ENCODE results near the gene AK9.

Gene AK9

GRCh38 chr6:109491207-109491938 is 199.6 kb downstream of the AK9 start:
- no peak for DNase-seq (ENCODE audit: low read depth)
- H3K4me3 ChIP-seq (ENCODE audit: low read depth, low read length) = no peak overlapping the region

DNA sequence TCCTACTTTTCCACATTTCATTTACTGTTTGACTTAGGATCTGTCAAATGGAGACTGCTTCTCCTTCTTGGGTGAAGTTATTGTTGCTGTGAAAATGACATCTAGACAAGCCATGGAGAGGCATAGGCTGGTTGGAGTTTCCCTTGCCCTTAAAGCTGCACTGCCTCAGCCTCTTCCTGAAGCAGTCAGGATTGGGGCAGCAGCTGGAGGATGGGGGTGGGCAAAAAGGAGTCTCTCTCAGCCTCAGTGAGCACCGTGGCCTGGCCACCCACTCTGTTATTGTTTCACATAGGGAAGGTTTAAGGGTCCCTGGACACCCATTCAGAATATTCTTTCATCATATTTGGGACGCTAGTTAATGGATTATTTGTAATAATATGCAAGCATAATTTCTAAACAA is 200.3 kb downstream of the AK9 start:
- H3K4me3 ChIP-seq (ENCODE audit: low read depth, low read length) = no peak overlapping the region
- DNase-seq (ENCODE audit: low read depth) = no peak

DNA sequence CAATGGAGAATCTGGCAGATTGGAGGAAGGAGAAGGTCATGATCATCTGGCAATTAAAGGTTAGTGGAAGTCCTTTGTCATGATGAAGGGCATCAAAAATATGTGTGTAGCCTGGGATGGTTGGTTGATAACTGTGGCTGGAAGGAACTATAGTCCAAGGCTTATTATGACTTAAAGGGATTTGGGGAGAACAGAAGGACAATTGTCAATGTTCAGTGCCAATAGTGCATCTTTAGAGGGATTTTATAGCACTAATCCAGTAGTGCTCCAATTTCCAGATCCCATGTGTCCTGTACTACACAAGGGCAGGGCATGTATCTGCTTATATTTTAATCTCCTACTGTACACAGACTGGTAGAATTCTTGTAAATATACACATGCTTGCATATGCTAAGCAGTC is 203.0 kb downstream of the AK9 start:
- no peak overlapping the region for H3K4me3 ChIP-seq (ENCODE audit: low read depth, low read length)
- no peak for DNase-seq (ENCODE audit: low read depth)

GRCh38 chr6:109486068-109486467 is 204.9 kb downstream of the AK9 start:
- no peak for DNase-seq (ENCODE audit: low read depth)
- H3K4me3 ChIP-seq (ENCODE audit: low read depth, low read length) = no peak overlapping the region

- DNase-seq (ENCODE audit: low read depth) = no peak
- no peak overlapping the region for H3K4me3 ChIP-seq (ENCODE audit: low read depth, low read length)
These were observed 205.6 kb downstream of the AK9 start for GRCh38 chr6:109485266-109485935.

- no peak for DNase-seq (ENCODE audit: low read depth)
- peak overlapping the region; percentile 55 for H3K4me3 ChIP-seq (ENCODE audit: low read depth, low read length)
These were observed 206.9 kb downstream of the AK9 start for GRCh38 chr6:109484122-109484521.

- H3K4me3 ChIP-seq (ENCODE audit: low read depth, low read length) = peak overlapping the region; percentile 55
- DNase-seq (ENCODE audit: low read depth) = no peak
These were observed 207.3 kb downstream of the AK9 start for GRCh38 chr6:109483735-109484057.

DNA sequence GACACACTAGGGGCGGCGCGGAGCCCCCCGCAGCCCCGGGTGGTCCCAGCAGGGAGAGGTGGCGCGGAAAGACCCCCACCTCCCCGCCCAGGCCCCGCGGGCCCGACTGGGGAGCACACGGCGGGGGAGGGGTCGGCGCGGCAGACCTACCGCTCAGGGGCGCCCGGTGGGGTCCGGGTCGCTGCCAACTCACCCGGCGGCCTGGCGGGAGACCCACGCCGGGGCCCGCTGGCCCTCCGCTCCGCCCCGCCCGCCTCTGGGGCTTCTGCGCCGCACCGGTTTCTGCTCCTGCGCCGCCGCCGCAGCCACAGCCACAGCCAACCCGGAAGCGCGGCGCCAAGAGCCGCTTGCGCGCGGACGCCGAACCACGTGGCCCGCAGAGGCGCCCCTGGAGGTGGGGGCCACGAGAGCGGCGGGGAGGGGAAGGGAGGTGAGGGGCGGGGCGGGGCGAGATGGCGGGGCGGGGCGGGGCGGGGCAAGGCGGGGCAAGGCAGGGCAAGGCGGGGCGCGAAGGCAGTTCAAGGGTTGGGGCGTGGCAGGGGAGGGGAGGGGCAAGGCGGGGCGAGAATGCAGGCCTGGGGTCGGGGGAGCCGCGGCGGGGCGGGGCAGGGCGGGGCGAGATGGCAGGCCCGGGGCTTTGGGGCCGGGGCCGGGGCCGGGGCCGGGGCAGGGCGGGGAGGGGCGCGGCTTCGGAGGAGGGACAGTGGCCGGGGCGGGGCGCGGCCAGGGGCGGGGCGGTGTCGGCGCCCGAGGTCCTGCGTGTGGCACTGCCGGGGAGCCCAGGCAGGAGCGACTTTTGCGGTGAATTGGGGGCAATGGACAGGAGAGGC is 207.9 kb downstream of the AK9 start, which contains the start of gene ZBTB24:
Gene ZBTB24 (minus strand): TSS at position 315 of the 830 bp plus-strand sequence. CDS start 1,193 bp downstream, outside the sequence.
- peak within 1 kb of the TSS; percentile 90 for H3K4me3 ChIP-seq (ENCODE audit: low read depth, low read length)
- peak; percentile 67 for DNase-seq (ENCODE audit: low read depth)

GRCh38 chr6:109480993-109481480 is 210.0 kb downstream of the AK9 start:
- DNase-seq (ENCODE audit: low read depth) = no peak
- H3K4me3 ChIP-seq (ENCODE audit: low read depth, low read length) = no peak overlapping the region

GRCh38 chr6:109478841-109479624 is 212.0 kb downstream of the AK9 start:
- H3K4me3 ChIP-seq (ENCODE audit: low read depth, low read length) = no peak overlapping the region
- no peak for DNase-seq (ENCODE audit: low read depth)

DNA sequence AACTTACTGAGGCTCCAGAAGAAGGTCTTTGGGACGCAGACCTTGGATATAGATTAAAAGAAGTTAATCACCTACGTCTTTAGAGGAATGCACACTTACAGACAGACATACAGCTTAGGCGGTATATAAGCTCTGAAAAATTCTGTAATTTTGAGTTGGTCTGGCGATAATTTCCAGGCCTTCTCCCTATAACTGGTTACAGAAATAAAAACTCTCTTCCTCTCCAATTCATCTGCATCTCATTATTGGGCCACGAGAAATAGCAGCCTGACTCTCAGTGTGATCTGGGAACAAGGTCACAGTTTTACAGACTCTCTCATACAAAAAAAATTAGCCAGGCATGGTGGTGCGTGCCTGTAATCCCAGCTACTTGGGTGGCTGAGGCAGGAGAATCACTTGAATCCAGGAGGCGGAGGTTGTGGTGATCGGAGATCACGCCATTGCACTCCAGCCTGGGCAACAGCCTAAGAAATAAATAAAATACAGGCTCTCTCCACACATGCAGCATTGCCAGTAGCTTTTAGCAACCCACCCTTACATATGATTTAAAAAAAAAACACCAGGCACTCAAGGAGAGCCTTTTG is 212.7 kb downstream of the AK9 start:
- DNase-seq (ENCODE audit: low read depth) = no peak
- H3K4me3 ChIP-seq (ENCODE audit: low read depth, low read length) = no peak overlapping the region

GRCh38 chr6:109477725-109478124 is 213.3 kb downstream of the AK9 start:
- DNase-seq (ENCODE audit: low read depth) = no peak
- H3K4me3 ChIP-seq (ENCODE audit: low read depth, low read length) = no peak overlapping the region

- DNase-seq (ENCODE audit: low read depth) = no peak
- no peak overlapping the region for H3K4me3 ChIP-seq (ENCODE audit: low read depth, low read length)
These were observed 213.8 kb downstream of the AK9 start for GRCh38 chr6:109477184-109477583.

GRCh38 chr6:109475625-109476024 is 215.4 kb downstream of the AK9 start:
- H3K4me3 ChIP-seq (ENCODE audit: low read depth, low read length) = no peak overlapping the region

DNA sequence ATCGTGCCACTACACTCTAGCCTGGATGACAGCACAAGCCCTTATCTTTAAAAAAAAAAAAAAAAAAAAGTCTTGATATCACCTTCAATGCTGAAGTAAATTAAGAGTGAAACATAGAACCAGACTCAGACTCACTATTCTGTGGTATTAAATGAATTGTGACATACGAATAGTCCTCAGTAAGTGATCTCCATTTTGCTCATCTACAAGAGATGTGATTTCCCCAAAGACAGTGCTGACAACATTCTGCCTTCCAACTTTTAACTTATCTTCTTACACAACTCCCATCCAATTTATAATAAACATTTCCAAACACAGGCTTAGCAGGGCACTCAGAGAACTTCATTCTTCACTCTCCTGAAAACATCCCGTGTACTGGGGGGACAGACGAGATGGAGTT is 216.0 kb downstream of the AK9 start:
- no peak overlapping the region for H3K4me3 ChIP-seq (ENCODE audit: low read depth, low read length)

More at GRCh38 chr6:109475625-109476024, 215.4 kb downstream of the AK9 start:
- DNase-seq (ENCODE audit: low read depth) = no peak

DNA sequence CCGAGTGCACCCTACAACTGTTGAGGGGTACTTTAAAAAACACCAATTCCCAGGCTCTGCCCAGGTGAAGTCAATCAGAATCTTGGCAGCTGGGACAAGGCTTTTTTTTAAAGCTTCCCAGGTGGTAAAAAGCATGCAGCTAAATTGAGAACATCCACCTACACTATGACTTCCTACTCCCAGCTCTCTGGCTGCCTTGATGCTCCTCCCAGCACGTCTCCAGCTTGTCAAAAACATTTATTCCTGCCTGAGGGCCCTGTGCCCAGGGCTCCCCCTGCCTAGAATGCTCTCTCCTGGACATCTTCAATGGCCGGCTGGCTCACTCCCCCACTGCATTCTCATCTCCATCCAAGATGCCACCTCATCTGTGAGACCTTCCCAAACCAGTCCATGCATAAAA is 217.9 kb downstream of the AK9 start:
- DNase-seq (ENCODE audit: low read depth) = no peak
- H3K4me3 ChIP-seq (ENCODE audit: low read depth, low read length) = no peak overlapping the region

More for the DNA sequence above, 216.0 kb downstream of the AK9 start:
- DNase-seq (ENCODE audit: low read depth) = no peak

- no peak for DNase-seq (ENCODE audit: low read depth)
- H3K4me3 ChIP-seq (ENCODE audit: low read depth, low read length) = no peak overlapping the region
These were observed 218.6 kb downstream of the AK9 start for GRCh38 chr6:109472132-109472995.
